NCI-H2107 treated with DMSO at 0.1 percent for 48 hours (cell line): Measurements from ENCODE around the gene SCP2.

ENCODE experiments used
- DNase-seq: peaks from one replicate; lab custom pipeline; 2025; ENCODE audit not compliant: unreplicated experiment; lab: John Stamatoyannopoulos, UW

Gene SCP2, protein sequence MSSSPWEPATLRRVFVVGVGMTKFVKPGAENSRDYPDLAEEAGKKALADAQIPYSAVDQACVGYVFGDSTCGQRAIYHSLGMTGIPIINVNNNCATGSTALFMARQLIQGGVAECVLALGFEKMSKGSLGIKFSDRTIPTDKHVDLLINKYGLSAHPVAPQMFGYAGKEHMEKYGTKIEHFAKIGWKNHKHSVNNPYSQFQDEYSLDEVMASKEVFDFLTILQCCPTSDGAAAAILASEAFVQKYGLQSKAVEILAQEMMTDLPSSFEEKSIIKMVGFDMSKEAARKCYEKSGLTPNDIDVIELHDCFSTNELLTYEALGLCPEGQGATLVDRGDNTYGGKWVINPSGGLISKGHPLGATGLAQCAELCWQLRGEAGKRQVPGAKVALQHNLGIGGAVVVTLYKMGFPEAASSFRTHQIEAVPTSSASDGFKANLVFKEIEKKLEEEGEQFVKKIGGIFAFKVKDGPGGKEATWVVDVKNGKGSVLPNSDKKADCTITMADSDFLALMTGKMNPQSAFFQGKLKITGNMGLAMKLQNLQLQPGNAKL

DNA sequence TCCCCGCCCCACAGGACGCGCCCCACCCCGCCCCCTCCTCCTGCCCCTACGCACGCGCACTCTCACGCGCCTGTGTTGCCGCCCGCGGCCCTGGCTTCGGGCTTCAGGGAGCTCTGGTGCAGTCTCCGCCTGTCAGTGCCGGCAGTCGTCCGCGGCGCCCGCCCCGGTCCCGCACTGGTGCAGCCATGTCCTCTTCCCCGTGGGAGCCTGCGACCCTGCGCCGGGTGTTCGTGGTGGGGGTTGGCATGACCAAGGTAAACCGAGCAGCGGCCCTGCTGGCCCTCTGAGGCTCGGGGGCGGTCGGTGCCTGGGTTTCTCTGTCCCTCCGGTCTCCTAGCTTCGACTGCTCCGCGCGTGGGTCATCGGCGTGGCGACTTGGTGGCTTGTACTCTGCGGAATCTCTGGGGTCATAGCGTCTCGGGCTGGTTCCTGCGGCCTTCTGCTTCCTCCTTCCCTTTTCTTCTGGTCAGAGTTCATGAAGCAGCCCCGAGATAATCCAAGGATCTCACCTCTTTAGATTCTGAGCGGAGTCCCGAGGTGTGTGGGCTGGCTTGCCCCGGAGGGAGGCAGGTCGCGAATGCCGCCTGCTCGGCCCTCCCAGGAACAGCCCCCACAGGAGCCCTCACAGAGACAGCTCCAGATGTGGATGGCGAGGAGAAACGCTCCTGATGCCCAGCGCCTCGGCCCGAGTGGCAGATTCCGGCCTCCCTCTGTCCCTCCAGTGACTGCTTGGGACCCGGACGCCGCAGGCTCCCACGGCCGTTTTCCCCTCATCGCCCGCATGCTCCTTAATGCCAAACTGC is at the start of gene SCP2:
TSS of gene SCP2 (plus strand) at position 65 of the 803 bp plus-strand sequence. CDS start at position 186, 121 bp downstream.
- peak; percentile 61 for DNase-seq

- DNase-seq, result no peak
Measured at GRCh38 chr1:52877554-52877953, 49.5 kb upstream of the SCP2 start.

GRCh38 chr1:52880206-52880605 is 46.9 kb upstream of the SCP2 start:
- DNase-seq, result no peak

GRCh38 chr1:52887483-52887882 is 39.6 kb upstream of the SCP2 start:
- DNase-seq, result no peak

GRCh38 chr1:52892424-52893215 is 34.5 kb upstream of the SCP2 start:
- no peak for DNase-seq

GRCh38 chr1:52899445-52899894 is 27.6 kb upstream of the SCP2 start:
- no peak for DNase-seq

DNA sequence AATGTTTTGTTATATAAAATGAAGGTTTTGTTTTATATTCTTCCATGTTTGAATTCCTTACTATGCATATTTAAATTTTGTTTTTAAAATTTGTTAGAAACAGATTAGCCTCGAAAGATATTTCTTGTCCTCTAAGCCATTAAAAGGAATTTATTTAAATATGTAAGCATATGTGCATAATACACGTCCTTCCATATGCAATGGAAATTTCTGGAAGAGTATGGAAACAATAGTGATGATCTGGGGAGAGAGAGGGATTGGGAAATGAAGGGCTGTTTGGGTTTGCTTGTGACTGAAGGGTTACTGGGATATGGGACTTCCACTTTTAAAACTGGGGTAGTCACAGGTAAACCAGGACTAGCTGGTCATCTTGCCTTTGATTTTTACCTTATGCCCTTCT is 26.7 kb upstream of the SCP2 start:
- DNase-seq, result no peak

GRCh38 chr1:52901384-52901783 is 25.7 kb upstream of the SCP2 start:
- DNase-seq, result no peak

- DNase-seq, result no peak
Measured at GRCh38 chr1:52904208-52904926, 22.7 kb upstream of the SCP2 start.

DNA sequence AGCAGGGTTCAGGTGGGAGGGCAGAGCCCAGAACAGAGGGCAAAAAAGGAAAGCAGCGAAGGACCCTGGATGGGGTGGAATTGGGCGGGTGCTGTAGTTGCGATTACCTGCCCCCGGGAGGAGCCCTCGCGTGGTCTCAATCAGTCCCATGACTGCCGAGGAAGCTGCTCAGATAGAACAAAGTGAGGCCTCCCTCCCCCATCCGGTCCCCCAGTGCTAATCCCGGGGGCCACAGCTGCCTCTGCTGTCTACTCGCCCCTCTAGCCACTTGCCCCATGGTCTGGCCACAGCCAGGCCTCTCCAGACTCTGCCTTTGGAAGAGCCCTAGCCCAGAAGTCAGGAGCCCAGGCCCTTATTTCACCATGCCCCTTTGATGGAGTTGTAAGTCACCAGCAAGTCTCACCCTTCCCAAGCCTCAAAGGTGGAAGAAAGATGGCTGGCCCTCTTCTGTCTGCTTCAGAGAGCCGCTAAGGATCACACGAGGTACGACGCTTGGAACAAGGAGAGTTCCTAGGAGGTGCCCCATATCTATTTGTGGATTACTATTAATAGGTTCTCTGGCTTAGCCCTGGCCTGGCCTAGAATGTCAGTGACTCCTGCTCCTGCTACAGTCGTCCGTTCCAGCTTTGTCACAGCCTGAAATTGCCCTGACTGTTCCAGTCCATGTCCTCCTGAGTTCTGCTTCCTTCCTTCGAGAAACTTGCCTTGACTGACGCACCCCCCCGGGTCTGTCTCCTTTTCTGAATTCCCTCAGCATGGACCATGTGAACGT is 22.0 kb upstream of the SCP2 start:
- DNase-seq, result no peak

- DNase-seq, result no peak
Measured at GRCh38 chr1:52906135-52906603, 20.9 kb upstream of the SCP2 start.

- no peak for DNase-seq
Measured at GRCh38 chr1:52907068-52907811, 19.8 kb upstream of the SCP2 start.

- DNase-seq, result no peak
Measured at GRCh38 chr1:52907812-52908153, 19.3 kb upstream of the SCP2 start.

DNA sequence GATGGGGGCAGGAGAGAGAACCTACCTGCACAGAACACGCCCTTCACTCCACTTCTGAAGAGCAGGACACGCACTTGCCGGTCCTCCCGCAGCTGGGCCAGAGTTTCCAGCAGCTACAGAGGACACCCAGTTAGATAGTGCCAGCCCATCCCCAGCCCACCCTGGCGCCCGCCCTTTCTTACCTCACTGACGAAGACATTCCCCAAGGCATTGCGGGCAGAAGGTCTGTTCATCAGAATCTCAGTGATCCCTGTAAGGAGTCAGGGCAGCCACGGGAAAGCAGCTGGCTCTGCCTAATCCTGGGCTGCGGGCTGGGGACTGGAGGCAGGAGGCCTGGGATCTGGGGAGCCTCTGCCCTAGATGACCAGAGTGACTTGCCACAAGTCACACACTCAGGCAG is 15.5 kb upstream of the SCP2 start:
- DNase-seq, result no peak

GRCh38 chr1:52913014-52913413 is 14.1 kb upstream of the SCP2 start:
- no peak for DNase-seq

- DNase-seq, result no peak
Measured at GRCh38 chr1:52913537-52913936, 13.5 kb upstream of the SCP2 start.

GRCh38 chr1:52914463-52914862 is 12.6 kb upstream of the SCP2 start:
- DNase-seq, result no peak

DNA sequence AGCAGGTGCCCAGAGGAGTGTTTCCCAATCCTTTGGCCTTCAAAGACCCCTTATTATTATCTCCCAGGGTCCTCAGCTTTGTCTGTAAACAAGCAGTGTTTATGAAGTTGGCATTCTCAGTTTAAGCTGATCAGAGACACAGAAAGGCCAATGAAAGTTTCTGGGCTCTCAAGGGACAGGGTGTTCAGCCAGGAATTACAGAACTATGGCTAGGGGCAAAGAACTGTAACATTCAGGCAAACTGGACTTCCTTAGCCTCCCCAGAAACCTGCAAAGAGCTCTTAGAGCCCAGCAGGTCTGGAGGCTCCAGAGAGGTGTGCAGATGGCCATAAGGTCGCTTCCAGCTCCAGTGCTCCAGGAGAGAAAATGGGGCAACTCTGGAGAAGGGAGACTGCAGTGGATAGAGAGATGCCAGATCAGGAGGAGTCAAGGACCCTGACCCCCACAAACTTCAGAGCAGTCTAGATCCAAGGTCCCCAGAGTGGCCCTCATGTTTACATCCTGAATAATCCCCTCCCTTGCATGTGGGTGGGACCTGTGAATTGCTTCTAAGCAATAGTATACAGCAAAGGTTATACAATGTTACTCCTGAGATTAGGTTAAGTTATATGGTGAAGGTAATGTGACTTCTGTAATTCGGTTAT is 11.7 kb upstream of the SCP2 start:
- DNase-seq, result no peak

GRCh38 chr1:52915855-52916220 is 11.2 kb upstream of the SCP2 start:
- DNase-seq, result no peak
